Measurements from ENCODE around the gene GGA2.
A peak's percentile ranks its signal among the peaks of the same experiment; 100 is the strongest.
"Not testable (repeated sequence)": the region's sequence is repeated elsewhere in the genome, so short reads cannot be mapped to it uniquely, and the experiment has no call there.

GGA2 gene

DNA sequence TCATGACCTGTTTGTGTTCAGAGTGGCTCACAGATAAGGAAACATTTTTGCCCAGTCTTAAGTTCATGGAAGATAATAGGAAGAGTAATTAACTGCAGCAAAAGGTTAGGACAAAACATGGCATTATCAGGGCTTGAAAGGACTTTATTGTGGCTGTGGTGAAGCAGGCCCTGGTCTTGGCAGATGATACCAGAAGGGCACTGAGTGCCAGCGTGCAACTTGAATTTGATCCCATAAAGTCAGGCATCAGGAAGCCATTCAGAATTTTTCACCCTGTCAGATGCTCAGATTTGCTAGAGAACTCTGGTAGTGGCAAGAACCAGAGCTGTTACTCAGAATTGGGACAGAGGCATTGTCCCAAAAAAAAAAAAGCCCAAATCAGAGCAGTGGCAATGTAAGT lies 46.1 kb downstream of the GGA2 start:
- no peak for DNase-seq

DNA sequence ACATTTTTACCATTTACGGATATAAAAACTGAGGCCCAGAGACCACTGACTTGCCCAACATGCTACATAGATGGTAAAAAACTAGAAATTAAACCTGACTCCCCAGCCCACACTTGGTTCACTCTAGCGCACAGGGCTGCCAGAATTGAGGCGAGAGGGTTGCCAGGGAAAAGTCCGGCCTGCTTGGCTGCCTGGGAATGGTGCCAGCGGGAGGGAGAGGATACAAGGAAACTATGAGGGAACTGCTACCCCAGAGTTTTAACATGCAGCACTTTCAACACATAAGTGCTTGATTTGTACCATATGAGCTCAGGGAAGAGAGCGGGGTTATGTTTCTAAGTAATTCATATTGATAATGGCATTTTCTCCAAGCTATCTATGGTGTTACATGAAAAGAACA lies 47.3 kb downstream of the GGA2 start:
- not testable (repeated sequence) for DNase-seq

DNA sequence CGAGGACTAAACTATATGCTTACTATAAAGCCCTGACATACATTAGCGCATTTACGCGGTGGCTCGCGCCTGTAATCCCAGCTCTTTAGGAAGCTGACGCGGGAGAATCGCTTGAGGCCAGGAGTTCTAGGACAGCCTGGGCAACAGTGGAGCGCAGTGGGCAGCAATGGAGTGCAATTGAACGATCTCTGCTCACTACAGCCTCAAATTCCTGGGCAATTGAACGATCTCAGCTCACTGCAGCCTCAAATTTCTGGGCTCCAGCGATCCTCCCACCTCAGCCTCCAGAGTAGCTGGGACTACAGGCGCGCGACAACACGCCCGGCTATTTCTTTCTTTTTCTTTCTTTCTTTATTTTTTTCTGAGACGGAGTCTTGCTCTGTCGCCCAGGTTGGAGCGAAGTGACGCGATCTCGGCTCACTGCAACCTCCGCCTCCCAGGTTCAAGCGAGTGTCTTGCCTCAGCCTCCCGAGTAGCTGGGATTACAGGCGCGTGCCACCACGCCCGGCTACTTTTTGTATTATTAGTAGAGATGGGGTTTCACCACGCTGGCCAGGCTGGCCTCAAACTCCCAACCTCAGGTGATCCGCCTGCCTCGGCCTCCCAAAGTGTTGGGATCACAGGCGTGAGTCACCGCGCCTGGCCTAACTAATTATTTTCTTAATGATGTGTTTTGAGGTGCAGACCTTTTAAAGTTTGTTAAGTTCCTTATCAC lies 56.8 kb downstream of the GGA2 start:
- no peak for DNase-seq

DNA sequence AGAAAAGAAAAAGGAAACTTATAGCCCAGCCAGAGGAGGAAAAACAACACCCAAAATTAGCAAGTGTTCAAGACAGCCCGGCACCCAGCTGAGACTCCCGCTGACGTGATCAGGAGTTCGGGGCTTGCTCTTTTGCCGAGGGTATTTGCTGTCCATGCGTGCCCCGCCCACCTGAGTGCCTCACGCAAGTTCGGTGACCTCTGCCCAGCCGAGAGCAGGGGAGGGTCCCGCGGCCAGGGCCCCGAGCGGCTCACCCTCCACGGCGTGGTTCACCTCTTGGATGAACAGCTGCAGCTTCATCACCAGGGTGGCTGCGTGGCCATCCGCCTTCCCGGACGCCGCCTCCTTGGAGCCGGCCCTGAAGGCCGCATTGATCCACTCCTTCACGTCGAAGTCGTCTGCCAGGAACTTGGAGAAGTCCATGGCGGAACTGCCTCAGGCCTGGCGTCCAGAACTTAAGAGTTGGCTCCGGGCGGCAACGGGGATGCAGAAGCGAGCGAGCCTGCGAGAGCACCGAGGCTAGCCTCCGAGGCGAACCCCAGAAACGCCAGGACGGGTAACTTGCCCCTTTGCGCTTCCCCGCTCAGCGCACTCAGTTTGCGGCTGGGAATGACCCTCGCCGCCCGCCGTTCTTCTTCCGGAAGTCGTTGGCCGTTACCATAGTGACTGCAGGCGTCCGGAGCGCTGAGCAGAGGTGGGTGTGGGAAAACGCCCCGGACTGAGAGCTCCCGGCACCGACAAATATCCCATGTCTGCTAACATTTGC lies 57.5 kb downstream of the GGA2 start, which contains the start of gene COG7:
TSS of gene COG7 (minus strand) at position 618 of the 766 bp plus-strand sequence. CDS start at position 423, 195 bp downstream.
- DNase-seq = peak; percentile 70 to 76

DNA sequence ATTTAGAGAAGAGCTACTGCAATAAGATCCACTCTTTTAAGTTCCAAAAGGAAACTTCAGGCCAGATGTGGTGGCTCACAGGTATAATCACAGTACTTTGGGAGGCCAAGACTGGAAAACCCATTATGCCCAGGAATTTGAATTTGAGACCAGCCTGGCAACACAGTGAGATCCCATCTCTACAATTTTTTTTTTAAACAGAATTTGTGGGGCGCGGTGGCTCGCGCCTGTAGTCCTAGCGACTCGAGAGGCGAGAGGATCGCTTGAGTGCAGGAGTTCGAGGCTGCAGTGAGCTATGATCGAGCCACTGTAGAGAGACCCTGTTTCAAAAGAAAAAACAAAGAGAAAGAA lies 58.1 kb downstream of the GGA2 start:
- DNase-seq = no peak

DNA sequence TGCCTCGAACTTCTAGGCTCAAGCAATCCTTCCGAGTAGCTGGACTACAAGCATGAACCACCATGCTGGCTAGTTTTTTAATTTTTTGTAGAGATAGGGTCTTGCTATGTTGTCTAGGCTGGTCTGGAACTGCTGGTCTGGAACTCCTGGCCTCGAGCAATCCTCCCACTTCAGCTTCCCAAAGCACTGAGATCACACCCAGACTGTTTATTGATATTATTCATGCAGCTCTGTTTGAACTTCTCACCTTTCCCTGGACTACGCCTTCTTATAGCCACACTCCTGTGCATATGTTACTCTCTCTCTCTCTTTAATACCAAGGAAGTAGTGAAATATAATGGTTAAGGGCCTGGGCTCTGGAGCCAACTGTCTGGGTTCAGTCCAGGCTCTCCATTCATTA lies 61.9 kb downstream of the GGA2 start:
- DNase-seq = no peak

DNA sequence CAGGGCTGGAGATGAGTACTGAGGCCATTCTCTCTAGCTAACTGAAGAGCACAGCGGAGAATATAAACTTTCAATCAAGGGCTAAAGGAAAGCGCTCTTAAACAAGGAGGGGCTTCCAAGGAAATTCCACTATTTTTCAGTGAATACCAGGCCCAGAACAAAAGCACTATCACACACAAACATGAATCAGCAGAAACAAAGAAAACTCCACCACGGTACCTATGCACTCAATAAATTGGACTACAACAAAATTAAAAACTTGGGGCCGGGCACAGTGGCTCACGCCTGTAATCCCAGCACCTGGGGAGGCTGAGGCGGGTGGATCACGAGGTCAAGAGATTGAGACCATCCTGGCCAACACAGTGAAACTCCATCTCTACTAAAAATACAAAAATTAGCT lies 72.8 kb downstream of the GGA2 start:
- not testable (repeated sequence) for DNase-seq

DNA sequence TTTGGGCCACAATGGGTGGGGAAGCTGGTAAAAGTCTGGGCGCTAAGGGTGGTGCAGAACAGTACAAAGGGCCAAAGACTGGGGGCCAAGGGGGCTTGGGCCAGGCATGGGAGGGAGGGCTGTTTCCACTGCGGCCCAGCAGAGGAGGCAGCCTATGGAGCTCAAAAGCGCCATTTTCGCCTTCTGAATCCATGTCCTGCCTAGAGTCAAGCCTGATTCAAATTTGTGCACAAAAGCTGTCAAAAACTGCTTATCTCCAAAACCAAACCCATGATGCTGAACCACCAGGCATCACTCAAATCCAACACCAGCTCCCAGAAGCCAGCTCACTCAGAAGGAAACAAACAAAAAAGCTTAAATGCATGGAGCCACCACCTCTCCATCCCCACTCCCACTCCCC lies 73.3 kb downstream of the GGA2 start:
- DNase-seq = no peak

DNA sequence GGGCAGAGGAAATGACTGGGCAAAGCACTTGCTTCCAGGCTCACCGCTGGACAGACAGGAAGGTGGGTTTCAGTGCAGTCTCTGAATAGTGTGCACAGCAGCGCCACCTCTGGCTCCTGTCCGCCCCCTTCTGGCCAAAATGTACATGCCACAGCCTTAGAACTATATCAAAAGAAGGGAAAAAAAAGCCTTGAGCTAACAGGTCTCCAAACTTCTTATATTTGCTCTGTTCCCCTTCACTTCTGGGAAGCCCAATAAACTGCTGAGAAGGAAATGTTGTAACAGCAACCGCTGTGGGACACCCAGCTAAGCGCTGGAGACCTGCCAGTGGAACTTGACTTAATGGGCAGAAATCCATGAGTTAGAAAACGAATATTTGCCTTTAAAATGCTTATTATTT lies 74.8 kb downstream of the GGA2 start:
- peak; percentile 20 to 82 for DNase-seq

DNA sequence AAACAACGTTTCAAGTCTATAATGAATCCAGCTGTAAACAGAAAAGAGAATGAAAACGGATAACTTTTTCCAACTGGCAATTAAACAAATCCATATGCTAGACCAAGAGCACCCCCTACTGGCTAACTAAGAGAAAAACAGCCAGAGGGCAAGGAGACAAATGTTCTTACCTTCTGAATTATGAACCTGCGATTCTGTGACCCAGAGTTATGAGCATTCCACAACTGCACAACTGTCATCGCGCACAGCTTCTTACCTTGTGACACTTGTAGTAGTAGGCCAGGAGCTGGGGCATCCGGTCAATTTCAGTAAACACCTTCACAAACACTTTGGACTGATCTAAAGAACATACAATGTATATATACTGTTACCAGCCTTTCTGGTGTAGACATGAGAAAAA lies 75.9 kb downstream of the GGA2 start:
- peak in 1 of 2 donors; percentile 29 for DNase-seq

DNA sequence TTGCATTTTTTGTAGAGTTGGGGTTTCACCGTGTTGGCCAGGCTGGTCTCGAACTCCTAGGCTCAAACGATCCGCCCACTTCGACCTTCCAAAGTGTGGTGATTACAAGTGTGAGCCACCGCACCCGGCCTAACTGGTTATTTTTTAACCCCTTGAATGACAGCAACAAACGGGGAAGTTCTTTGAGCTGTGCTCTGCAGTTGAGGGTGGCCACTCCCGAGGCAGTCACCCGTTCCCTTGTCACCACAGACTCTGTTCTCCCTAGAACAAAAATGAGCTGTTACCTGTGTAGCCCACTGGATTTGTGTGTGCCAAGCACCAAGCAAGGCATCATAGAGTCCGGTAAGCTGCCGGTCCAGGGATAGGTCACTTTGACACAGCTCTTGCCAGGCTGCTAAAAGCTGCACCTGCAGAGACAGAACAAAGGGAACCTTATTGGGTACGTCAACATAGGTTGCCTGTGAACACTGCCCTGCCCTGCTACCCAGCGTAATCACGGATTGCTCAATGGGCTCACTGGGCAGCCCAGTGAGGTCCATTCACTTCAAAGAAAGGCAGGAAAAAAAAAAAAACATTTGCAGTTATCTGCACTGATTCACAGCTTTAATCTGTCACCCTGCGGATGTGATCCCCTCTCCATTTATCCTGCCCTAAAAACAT lies 76.9 kb downstream of the GGA2 start:
- DNase-seq = no peak

DNA sequence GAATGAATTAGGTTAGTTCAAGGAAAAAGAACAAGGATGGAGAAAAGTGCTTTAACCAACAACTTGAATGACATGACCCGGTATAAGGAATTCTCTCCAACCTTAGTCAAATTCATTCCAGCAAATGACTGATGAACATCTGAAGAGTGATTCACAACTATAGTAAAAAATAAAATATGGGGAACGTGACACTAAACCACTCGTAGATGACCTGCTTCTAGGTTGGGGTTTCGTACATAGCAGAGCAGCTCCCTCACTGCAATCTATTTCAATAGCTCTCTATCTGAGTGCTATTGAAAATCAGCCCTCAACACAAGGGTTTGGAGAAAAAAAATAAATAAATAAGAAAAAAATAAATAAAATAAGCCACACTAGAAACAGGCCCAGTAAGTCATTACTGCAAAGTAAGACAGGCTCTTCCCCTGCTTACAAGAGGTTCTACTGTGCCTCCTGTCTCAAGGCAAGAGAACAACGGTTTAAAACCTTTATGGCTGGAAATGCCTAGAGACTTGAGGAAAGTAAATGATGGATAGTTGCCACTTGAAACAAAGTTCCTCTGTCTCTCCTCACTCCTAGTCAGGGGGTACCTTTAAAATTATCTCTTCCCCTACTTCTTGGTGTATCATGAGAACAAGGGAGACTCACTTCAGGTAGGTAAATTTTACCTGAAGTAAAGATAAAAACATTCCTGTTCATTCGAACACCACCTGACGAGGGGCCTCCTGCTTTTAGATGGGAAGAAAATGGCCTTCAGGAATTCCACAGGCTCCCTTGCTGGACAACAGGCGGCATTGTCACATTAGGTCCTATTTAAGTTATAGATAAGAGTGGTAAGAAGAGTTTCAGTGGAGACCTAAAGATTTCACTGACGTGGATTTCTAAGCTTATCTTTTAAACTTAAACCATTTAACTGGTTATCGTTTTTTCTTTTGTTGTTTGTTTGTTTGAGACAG lies 77.8 kb downstream of the GGA2 start:
- no peak for DNase-seq

DNA sequence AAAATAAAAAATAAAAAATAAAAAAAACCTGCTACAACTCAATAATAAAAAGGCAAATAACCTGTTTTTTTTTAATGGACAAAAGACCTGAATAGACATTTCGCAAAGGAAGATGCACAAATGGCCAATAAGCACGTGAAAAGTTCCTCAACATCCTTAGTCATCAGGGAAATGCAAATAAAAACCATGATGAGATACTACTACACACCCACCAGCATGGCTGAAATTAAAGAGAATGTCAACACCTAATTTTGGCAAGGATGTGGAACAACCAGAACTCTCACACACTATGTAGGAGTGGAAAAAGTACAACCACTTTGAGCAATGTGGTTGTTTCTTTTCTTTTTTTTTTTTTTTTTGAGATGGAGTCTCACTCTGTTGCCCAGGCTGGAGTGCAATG lies 81.9 kb downstream of the GGA2 start:
- no peak for DNase-seq

DNA sequence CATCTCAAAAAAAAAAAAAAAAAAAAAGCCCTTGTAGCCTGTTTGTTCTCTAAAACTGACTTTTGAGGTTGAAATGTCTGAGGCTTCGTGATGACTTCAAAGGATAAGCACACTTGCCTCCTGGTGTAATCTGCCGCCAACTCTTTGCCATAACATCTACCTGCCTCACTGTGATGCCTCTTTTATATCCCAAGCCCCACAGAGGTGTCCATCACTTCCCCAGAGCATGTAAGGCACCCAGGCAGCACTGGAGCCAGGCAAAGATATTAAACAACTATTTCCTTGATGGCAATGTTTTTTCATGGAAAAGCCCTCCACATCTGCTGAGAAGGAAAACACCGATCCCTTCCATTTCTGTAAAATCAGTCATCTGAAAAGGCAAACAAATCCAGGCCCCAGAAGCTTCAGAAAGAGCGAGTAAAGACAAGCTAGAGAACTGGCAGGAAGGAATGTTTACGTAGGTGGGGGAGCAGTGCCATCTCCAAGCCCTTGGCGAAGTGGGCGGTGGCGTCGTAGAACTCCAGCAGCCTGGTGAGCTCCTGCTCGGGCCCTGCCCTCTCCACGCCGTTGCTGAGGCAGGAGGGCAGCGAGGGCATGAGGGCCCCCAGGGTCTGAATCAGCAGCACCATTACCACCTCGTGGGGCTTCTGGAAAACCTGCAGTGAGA lies 85.9 kb downstream of the GGA2 start:
- no peak for DNase-seq

DNA sequence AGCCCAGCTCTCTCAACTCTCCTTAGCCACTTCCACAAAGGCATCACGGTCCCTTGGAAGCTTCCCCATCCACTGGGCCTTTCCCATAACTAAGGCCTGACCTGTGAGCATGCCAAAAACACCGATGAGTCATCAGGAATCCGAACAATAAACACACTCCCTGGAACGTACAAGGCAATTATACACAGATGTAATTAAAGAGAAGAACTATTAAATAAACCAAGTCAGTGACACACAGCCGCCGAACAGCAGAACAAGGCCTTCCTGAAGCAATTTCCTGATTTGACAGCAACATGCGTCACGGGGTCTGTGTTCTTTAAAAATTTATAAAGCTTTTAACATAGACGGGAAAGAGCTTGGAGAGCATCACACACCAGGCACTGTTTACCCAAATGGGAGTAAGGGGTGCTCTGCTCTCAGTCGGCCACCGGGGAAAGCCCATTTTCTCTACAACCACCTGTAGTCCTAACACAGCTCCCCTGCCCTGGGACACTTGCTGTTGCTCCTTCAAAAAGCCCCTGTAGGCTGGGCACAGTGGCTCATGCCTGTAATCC lies 86.7 kb downstream of the GGA2 start:
- no peak for DNase-seq

DNA sequence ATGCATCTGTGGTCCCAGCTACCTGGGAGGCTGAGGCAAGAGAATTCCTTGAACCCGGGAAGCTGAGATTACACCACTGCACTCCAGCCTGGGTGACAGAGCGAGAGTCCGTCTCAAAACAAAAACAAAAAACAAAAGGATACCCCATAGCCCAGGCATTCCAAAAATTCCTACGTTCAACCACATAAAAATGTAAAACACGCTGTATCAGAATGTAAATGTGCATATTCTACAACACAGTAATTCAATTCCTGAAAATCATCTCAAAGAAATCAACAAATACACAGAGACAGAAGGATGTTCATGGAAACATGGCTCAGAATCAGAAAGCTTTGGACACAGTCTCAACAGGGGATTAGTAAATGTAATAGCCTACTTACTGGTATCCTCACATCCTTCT lies 90.3 kb downstream of the GGA2 start:
- DNase-seq = no peak

DNA sequence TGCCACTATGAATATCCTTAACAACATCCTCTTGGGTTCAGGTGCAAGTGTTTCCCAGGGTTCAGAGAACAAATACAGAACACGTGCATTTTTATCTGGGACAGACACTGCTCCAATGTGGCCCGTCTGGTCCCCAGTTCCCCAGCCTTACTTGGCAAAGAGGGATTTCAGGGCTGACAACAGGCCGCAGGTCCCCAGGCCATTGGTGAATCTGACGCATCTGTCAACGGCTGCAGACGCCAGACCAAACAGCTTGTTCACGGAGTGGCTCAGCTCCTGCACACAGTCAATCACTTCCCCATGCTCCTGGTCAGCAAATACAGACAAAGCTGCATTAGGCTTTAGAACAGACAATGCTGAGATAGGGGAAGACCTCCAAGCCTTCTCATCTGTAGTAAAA lies 93.5 kb downstream of the GGA2 start:
- no peak for DNase-seq

DNA sequence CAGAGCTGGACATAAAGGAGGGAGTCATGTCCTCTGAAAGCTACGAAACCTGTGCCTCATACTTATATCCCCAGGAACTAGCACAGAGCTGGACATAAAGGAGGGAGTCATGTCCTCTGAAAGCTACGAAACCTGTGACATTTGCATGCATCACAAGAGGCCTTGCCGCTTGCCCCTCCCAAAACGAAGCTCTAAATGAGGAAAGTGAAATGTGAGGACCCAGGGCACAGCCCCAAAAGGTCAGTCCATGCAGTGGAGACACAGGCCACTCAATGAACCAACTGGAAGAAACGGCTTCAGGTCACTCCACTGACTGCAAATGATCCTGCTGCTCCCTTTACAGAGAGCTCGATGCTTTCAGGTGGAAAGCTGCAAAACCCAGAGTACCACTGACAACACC lies 95.6 kb downstream of the GGA2 start:
- no peak for DNase-seq

Measured in bone marrow (tissue), 2 donors.